T-cell (primary cell): Measurements from ENCODE around the gene NLRP6. TPM values are rescaled to one million over a fixed set of nuclear protein-coding genes. Genes with fewer than 3 reads are reported as not detected.
A peak's percentile ranks its signal among the peaks of the same experiment; 100 is the strongest.

Source experiments
- ATAC-seq, 4 experiments: fragments of 200-7000 bp in 3 of 4; fragments of 150-1000 bp in 1 of 4; cut with Tn5 transposase; replicated peaks in 1 of 4; 1 replicate in 3 of 4; 2 replicates in 1 of 4; pipeline ENCODE4 v1.10.0; 2021; ENCODE audit warnings: moderate library complexity in 3 of 4, mild to moderate bottlenecking in 2 of 4, moderate number of reproducible peaks in 1 of 4
- CTCF ChIA-PET, 2 donors: fragments of 300-600 bp; sonication (Branson Sonifier 250); formaldehyde crosslinking; loops; one replicate each; lab custom pipeline; 2022; ENCODE audit warnings: antibody characterized with exemption in 2 of 2; lab: Charles Lee
- POLR2A ChIA-PET, 2 donors: fragments of 300-600 bp; sonication (Branson Sonifier 250); formaldehyde crosslinking; loops; one replicate each; lab custom pipeline; 2022; ENCODE audit warnings: antibody characterized with exemption in 2 of 2; lab: Charles Lee
- DNase-seq, 35 experiments: peaks; one replicate each; pipeline versions ENCODE4 v3.0.0 to v3.0.0-alpha.2; 2013 to 2023
- H3K27ac ChIP-seq: one replicate; pipeline ENCODE4 v1.5.1; 2013; ENCODE audit warnings: low read length
- H3K27me3 ChIP-seq, 2 experiments: replicated peaks in 1 of 2; 1 replicate in 1 of 2; 2 replicates in 1 of 2; pipeline versions ENCODE4 v1.6.1 to v1.7.0; 2013; ENCODE audit warnings: low read length in 1 of 2, mixed read lengths in 1 of 2; ENCODE audit not compliant: control insufficient read depth in 2 of 2, insufficient read depth in 2 of 2; ENCODE audit errors: extremely low read depth in 1 of 2
- H3K36me3 ChIP-seq, 2 donors: 1 replicate in 1 of 2; 2 replicates in 1 of 2; pipeline versions ENCODE4 v1.6.1 to v1.7.0; 2013; ENCODE audit warnings: low read length in 1 of 2; ENCODE audit not compliant: control insufficient read depth in 2 of 2, insufficient read depth in 1 of 2; ENCODE audit errors: extremely low read depth in 1 of 2
- H3K4me1 ChIP-seq, 2 experiments: 1 replicate in 1 of 2; 2 replicates in 1 of 2; pipeline versions ENCODE4 v1.6.1 to v1.7.0; 2013; ENCODE audit warnings: low read length in 2 of 2, mixed read lengths in 1 of 2; ENCODE audit not compliant: insufficient read depth in 2 of 2, control insufficient read depth in 1 of 2; ENCODE audit errors: extremely low read depth in 1 of 2
- H3K4me3 ChIP-seq, 2 donors: 1 replicate in 1 of 2; 2 replicates in 1 of 2; pipeline versions ENCODE4 v1.5.1 to v1.7.0; 2013; ENCODE audit warnings: mild to moderate bottlenecking in 2 of 2, low read length in 1 of 2, moderate library complexity in 1 of 2; ENCODE audit not compliant: control insufficient read depth in 1 of 2; ENCODE audit errors: extremely low read depth in 1 of 2
- H3K9me3 ChIP-seq: 2 replicates; pipeline ENCODE4 v1.7.0; 2013
- H3K27ac Mint-ChIP-seq, 2 donors: one replicate each; pipeline ENCODE4 v1.8.0; 2020 to 2021; ENCODE audit warnings: mild to moderate bottlenecking in 2 of 2, mixed read lengths in 2 of 2
- H3K27me3 Mint-ChIP-seq, 2 donors: one replicate each; pipeline ENCODE4 v1.8.0; 2021 to 2022; ENCODE audit warnings: mixed read lengths in 2 of 2
- H3K36me3 Mint-ChIP-seq: one replicate; pipeline ENCODE4 v1.8.0; 2021; ENCODE audit warnings: mixed read lengths
- H3K4me1 Mint-ChIP-seq, 3 donors: one replicate each; pipeline ENCODE4 v1.8.0; 2020 to 2022; ENCODE audit warnings: mixed read lengths in 3 of 3, mild to moderate bottlenecking in 1 of 3
- H3K4me3 Mint-ChIP-seq, 3 donors: one replicate each; pipeline ENCODE4 v1.8.0; 2020 to 2022; ENCODE audit warnings: mild to moderate bottlenecking in 3 of 3, mixed read lengths in 3 of 3, moderate library complexity in 3 of 3
- H3K9me3 Mint-ChIP-seq, 3 donors: one replicate each; pipeline ENCODE4 v1.8.0; 2020 to 2022; ENCODE audit warnings: mixed read lengths in 3 of 3
- WGBS: methylation state at CpG from one replicate; pipeline ENCODE4 v1.1.5; 2013; ENCODE audit warnings: missing lambda C conversion rate; ENCODE audit not compliant: insufficient coverage; 5-methylcytosine and 5-hydroxymethylcytosine counted together
- total RNA-seq, 35 experiments: library from RNA in 6 of 35; stranded (reverse) in 6 of 35; fragments of 120-200 nt in 1 of 35; gene quantifications; one replicate each; pipeline versions ENCODE4 v1.2.1 to v1.2.4 and lab custom pipeline; 2013 to 2026

The NLRP6 gene
- total RNA-seq, 5 donors from 2014 or later (not counting 1 experiment from before 2014, with no cell fraction given), result 6.7 to 27.7 (median 20.9) TPM

DNA sequence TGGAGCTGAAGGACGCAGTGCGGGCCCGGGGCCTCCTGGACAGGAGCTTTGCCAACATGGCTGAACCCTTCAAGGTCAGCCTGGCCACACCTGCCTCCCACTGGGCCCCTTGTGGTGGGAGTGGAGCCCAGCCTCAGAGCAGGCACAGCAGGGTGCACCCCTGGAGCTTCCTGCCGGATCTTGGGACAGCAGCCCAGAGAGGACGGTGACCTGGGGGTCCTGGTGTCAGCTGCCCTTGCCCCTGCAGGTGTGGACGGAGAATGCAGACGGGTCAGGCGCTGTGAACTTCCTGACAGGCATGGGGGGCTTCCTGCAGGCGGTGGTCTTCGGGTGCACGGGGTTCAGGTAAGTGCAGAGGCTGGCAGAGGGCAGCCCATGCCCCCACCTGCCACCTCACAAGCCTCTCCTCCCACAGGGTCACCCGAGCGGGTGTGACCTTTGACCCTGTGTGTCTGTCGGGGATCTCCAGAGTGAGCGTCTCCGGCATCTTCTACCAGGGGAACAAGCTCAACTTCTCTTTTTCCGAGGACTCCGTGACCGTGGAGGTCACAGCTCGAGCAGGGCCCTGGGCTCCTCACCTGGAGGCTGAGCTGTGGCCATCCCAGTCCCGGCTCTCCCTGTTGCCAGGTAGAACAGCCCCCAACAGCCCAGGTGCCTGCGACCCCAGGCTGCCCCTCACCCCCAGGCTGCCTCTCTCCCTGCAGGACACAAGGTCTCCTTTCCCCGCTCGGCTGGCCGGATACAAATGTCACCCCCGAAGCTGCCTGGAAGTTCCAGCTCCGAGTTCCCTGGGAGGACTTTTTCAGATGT is 15.8 kb downstream of the NLRP6 start:
- ATAC-seq, result no peak
- CTCF ChIA-PET, result no interaction called here
- no peak overlapping the region for H3K4me3 ChIP-seq
- H3K27me3 Mint-ChIP-seq, result peaks cover 0 to 1% of the 10 kb centered on the region in 2 donors
- peaks cover 22 to 39% (median 32%) of the 10 kb centered on the region in 3 donors for H3K4me1 Mint-ChIP-seq
- H3K4me1 ChIP-seq, result peaks cover 14 to 58% of the 10 kb centered on the region in 2 experiments
- 95% methylated on average over 20 of the region's 27 CpGs for WGBS
- H3K27ac Mint-ChIP-seq, result peak overlapping the region in 1 of 2 donors; percentile 16
- POLR2A ChIA-PET, result no interaction called here
- no peak overlapping the region for H3K4me3 Mint-ChIP-seq
- no peaks in the 10 kb centered on the region for H3K9me3 ChIP-seq
- H3K27ac ChIP-seq, result no peak overlapping the region
- H3K36me3 Mint-ChIP-seq, result peaks cover 2% of the 10 kb centered on the region
- DNase-seq, result peak in 2 of 35 experiments; percentile 1 to 24
- H3K9me3 Mint-ChIP-seq, result no peaks in the 10 kb centered on the region
- peaks cover 0 to 10% of the 10 kb centered on the region in 2 experiments for H3K27me3 ChIP-seq
- peaks cover 11 to 14% of the 10 kb centered on the region in 2 donors for H3K36me3 ChIP-seq

DNA sequence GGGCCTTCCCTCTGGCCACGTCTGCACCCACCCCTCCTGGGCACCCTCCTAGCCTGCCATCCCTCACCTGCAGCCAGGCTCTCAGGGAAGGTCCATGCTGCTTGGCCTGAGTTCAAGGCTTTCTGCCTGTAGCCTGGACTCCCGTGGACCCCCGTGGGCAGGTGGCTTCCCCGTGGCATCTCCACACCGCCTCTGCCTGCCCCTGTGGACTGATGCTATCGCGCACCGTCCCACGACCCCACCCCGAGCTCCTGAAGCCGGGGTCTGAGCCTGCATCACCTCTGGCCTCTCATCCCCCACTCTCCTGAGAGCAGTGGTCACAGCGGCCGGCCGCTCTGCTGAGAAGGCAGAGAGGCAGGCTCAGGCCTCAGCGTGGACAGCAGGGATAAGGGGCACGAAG is 16.6 kb downstream of the NLRP6 start:
- H3K27me3 Mint-ChIP-seq, result peaks cover 0 to 1% of the 10 kb centered on the region in 2 donors
- peak in 2 of 35 experiments; percentile 1 to 19 for DNase-seq
- ChIA-PET CTCF (no interaction called here), POLR2A (interaction anchor here in 1 of 2 donors (0.5 kb wide), 1 partner anchor 9 kb away, joined by 5 read pairs; no protein-coding TSS in a partner anchor)
- peaks cover 2% of the 10 kb centered on the region for H3K36me3 Mint-ChIP-seq
- H3K4me1 ChIP-seq, result peaks cover 12 to 56% of the 10 kb centered on the region in 2 experiments
- H3K4me3 Mint-ChIP-seq, result no peak overlapping the region
- peaks cover 0 to 12% of the 10 kb centered on the region in 2 experiments for H3K27me3 ChIP-seq
- no peak for ATAC-seq
- 89% methylated on average over 14 of the region's 16 CpGs for WGBS
- no peak overlapping the region for H3K4me3 ChIP-seq
- H3K36me3 ChIP-seq, result peaks cover 11 to 14% of the 10 kb centered on the region in 2 donors
- no peaks in the 10 kb centered on the region for H3K9me3 Mint-ChIP-seq
- no peak overlapping the region for H3K27ac Mint-ChIP-seq
- no peak overlapping the region for H3K27ac ChIP-seq
- peaks cover 21 to 38% (median 31%) of the 10 kb centered on the region in 3 donors for H3K4me1 Mint-ChIP-seq
- no peaks in the 10 kb centered on the region for H3K9me3 ChIP-seq

DNA sequence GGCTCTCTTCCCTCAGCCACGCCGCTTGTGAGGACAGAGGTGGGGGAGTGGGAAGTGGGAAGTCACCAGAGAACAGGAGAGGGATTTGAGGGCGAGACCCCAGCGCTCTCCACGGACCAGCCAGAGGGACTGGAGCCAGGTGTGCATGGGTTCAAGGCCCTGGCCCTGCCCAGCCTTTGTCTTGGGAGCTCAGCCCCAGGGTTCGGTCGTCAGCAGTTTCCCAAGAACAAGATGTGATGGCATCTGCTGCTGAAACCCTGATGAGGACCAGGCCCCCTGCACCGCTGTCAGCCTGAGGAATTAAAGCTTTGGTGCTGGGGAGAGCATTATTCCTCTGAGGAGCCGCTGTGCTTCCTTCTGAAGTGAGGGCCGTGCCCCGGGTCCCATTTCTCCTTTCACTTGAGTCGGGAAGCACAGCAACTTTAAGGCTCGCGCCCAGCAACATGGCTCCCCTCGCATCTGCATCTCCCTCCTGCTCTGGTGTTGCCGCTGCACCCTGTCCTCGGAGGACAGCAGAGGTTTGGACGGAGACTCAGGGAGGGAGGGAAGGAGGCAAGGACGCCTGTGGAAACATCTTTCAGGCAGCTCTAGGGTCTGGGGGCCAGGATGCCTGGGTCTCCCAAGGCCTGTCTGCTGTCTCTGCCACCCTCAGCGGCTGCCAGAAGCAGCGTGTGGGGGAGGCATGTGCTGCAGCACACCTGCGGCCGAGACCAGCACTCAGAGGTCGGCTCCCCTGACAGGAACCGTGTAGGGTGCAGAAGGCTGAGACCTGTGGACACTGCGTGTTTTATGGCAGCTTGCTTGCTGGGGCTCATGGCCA is 17.4 kb downstream of the NLRP6 start:
- peaks cover 18 to 35% (median 35%) of the 10 kb centered on the region in 3 donors for H3K4me1 Mint-ChIP-seq
- Histone ChIP-seq H3K4me1 (peaks cover 10 to 50% of the 10 kb centered on the region in 2 experiments), H3K27me3 (peaks cover 0 to 20% of the 10 kb centered on the region in 2 experiments), H3K36me3 (peaks cover 11 to 14% of the 10 kb centered on the region in 2 donors), H3K4me3 (no peak overlapping the region), H3K27ac (no peak overlapping the region), H3K9me3 (no peaks in the 10 kb centered on the region)
- no peak overlapping the region for H3K4me3 Mint-ChIP-seq
- peak overlapping the region; percentile 31 to 39 for H3K27ac Mint-ChIP-seq
- POLR2A ChIA-PET, result interaction anchor here in 1 of 2 donors (0.5 kb wide), 1 partner anchor 10 kb away, joined by 5 read pairs; no protein-coding TSS in a partner anchor
- DNase-seq, result peak in 2 of 35 experiments; percentile 0 to 23
- peak in 1 of 4 experiments; percentile 9 for ATAC-seq
- peaks cover 2% of the 10 kb centered on the region for H3K36me3 Mint-ChIP-seq
- peaks cover 2 to 3% of the 10 kb centered on the region in 2 donors for H3K27me3 Mint-ChIP-seq
- 76% methylated on average over 19 of the region's 26 CpGs for WGBS
- no peaks in the 10 kb centered on the region for H3K9me3 Mint-ChIP-seq
- CTCF ChIA-PET, result no interaction called here

DNA sequence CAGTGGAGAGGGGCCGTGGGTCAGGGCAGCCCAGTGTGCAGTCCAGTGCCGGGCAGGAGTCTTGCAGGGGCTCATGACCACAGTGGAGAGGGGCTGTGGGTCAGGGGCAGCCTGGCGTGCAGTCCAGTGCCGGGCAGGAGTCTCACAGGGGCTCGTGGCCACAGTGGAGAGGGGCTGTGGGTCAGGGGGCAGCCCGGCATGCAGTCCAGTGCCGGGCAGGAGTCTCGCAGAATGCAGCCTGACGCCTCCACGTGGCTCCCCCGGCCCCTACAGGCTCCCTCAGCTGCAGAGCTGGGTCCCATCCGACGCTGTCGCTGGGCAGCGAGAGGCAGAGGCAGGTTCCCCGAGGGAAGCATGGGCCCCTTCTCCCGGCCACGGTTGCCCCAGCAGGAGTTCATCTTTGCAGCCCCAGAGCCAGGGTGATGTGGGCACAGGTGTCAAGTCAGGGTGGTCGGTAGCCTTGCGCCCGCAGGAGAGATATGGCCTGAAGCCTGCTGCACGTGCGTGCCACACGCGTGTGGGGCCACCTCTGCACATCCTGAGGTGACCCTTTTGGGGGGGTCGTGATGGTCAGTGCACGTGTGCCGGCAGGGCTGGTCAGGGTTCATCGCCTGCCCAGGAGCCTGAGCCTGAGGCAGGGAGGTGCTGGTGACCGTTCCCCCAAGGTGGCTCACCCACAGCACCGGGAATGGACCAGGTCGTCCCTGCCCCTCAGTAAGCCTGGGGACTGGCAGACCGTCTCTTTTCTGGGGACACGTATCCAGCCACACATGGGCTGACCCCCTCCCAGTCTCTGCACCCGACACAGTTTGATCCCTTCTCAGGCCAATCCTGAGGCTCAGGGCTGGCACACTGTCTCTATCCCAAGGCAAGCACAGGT is 18.2 kb downstream of the NLRP6 start:
- H3K36me3 ChIP-seq, result peaks cover 11 to 14% of the 10 kb centered on the region in 2 donors
- Mint-ChIP-seq H3K4me1 (peaks cover 10 to 35% (median 31%) of the 10 kb centered on the region in 3 donors), H3K27ac (peak overlapping the region in 1 of 2 donors; percentile 39), H3K27me3 (peaks cover 4 to 6% of the 10 kb centered on the region in 2 donors), H3K36me3 (peaks cover 2% of the 10 kb centered on the region), H3K4me3 (no peak overlapping the region), H3K9me3 (no peaks in the 10 kb centered on the region)
- no peak for ATAC-seq
- DNase-seq, result peak in 4 of 35 experiments; percentile 0 to 17 (median 2)
- no peak overlapping the region for H3K4me3 ChIP-seq
- H3K4me1 ChIP-seq, result peaks cover 8 to 42% of the 10 kb centered on the region in 2 experiments
- H3K27ac ChIP-seq, result no peak overlapping the region
- peaks cover 0 to 25% of the 10 kb centered on the region in 2 experiments for H3K27me3 ChIP-seq
- no peaks in the 10 kb centered on the region for H3K9me3 ChIP-seq
- POLR2A ChIA-PET, result no interaction called here
- WGBS, result 78% methylated on average over 35 of the region's 35 CpGs
- CTCF ChIA-PET, result no interaction called here

DNA sequence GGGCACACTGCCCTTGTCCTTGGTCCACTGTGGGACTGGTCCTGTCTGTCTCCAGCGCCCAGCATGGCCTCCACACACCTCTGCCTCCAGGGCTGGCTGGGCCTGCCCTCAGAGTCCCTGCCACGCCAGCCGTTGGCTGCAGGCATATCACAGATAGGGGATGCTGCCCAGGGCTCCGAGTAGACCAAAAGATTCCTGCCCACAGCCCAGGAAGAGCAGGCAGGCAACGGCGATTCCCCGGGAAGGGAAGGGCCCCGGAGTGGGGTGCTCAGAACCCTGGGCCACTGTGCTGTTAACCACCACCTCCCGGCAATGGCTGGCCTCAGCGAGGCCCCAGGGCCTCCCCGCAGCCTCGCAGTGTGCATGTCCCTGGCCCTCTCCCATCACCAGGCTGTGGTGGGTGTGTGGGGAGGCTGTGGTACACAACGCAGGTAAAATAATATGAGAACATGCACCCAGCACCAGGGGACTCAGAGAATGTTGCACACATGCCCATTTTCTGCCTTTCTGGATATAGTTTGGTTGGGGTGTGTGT is 18.9 kb downstream of the NLRP6 start:
- Histone ChIP-seq H3K9me3 (no peaks in the 10 kb centered on the region), H3K4me1 (peaks cover 8 to 39% of the 10 kb centered on the region in 2 experiments), H3K4me3 (no peak overlapping the region), H3K27me3 (peaks cover 0 to 25% of the 10 kb centered on the region in 2 experiments), H3K27ac (no peak overlapping the region), H3K36me3 (peaks cover 11 to 14% of the 10 kb centered on the region in 2 donors)
- 74% methylated on average over 7 of the region's 13 CpGs for WGBS
- ChIA-PET POLR2A (interaction anchor here in 1 of 2 donors (0.5 kb wide), 1 partner anchor 380 kb away, joined by 3 read pairs; no protein-coding TSS in a partner anchor), CTCF (no interaction called here)
- H3K4me1 Mint-ChIP-seq, result peaks cover 8 to 34% (median 31%) of the 10 kb centered on the region in 3 donors
- peak; percentile 5 to 31 (median 16) for ATAC-seq
- H3K27me3 Mint-ChIP-seq, result peaks cover 4 to 6% of the 10 kb centered on the region in 2 donors
- peak in 4 of 35 experiments; percentile 0 to 23 (median 4) for DNase-seq
- no peaks in the 10 kb centered on the region for H3K36me3 Mint-ChIP-seq
- H3K27ac Mint-ChIP-seq, result peak overlapping the region; percentile 28 to 85
- peak overlapping the region in 1 of 3 donors; percentile 58 for H3K4me3 Mint-ChIP-seq
- H3K9me3 Mint-ChIP-seq, result no peaks in the 10 kb centered on the region
